Uterine smooth muscle cell (primary cell): Measurements from ENCODE around the gene PMFBP1. TPM values are rescaled to one million over a fixed set of nuclear protein-coding genes. Genes with fewer than 3 reads are reported as not detected.

Source experiments
- total RNA-seq: library from RNA; depleted of rRNA; stranded (reverse); fragments of >200 nt; gene quantifications from 2 replicates; pipeline ENCODE4 v1.2.3, GENCODE V29; 2014

Gene PMFBP1, protein sequence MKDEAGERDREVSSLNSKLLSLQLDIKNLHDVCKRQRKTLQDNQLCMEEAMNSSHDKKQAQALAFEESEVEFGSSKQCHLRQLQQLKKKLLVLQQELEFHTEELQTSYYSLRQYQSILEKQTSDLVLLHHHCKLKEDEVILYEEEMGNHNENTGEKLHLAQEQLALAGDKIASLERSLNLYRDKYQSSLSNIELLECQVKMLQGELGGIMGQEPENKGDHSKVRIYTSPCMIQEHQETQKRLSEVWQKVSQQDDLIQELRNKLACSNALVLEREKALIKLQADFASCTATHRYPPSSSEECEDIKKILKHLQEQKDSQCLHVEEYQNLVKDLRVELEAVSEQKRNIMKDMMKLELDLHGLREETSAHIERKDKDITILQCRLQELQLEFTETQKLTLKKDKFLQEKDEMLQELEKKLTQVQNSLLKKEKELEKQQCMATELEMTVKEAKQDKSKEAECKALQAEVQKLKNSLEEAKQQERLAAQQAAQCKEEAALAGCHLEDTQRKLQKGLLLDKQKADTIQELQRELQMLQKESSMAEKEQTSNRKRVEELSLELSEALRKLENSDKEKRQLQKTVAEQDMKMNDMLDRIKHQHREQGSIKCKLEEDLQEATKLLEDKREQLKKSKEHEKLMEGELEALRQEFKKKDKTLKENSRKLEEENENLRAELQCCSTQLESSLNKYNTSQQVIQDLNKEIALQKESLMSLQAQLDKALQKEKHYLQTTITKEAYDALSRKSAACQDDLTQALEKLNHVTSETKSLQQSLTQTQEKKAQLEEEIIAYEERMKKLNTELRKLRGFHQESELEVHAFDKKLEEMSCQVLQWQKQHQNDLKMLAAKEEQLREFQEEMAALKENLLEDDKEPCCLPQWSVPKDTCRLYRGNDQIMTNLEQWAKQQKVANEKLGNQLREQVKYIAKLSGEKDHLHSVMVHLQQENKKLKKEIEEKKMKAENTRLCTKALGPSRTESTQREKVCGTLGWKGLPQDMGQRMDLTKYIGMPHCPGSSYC
- 0.12 and 0.66 TPM in 2 replicates for total RNA-seq

DNA sequence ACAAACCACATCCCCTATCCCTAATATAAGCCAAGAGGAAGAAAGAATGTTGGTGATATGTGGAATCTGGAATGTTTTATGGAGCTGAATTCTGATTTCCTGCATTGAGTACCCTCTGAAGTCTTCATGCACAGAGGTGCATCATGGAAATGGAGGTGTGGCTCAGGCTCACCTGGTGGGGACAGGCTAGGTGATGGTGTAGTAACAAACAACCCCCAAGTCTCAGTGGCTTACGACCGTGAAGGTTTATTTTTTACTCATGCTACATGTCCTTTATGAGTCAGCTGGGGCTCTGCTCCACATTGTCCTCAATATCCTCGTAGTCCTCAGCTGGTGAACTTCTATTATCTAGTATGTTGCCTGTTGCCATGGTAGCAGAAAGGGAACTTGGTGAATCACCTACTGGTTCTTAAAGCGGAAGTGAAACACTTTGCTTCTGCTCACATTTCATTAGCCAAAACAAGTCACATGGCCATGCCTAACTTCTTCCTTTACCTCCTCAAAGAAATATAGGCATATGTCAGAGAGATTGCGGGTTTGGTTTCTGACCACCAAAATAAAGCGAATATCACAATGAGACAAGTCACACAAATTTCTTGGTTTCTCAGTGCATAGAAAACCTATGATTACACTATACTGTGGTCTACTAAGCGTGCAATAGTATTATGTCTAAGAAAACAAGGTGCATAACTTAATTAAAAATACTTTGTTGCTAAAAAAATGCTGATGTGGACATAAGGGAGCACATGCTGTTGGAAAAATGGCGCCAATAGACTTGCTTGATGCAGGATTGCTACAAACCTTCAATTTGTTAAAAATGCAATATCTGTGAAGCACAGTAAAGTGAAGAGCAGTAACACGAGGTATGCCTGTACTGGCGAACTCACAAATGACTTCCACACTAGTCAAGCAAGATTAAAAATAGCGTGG lies at the start of gene PMFBP1:
PMFBP1 (minus strand) TSS at position 51 of the 930 bp plus-strand sequence. CDS start 947 bp downstream, outside the sequence.

DNA sequence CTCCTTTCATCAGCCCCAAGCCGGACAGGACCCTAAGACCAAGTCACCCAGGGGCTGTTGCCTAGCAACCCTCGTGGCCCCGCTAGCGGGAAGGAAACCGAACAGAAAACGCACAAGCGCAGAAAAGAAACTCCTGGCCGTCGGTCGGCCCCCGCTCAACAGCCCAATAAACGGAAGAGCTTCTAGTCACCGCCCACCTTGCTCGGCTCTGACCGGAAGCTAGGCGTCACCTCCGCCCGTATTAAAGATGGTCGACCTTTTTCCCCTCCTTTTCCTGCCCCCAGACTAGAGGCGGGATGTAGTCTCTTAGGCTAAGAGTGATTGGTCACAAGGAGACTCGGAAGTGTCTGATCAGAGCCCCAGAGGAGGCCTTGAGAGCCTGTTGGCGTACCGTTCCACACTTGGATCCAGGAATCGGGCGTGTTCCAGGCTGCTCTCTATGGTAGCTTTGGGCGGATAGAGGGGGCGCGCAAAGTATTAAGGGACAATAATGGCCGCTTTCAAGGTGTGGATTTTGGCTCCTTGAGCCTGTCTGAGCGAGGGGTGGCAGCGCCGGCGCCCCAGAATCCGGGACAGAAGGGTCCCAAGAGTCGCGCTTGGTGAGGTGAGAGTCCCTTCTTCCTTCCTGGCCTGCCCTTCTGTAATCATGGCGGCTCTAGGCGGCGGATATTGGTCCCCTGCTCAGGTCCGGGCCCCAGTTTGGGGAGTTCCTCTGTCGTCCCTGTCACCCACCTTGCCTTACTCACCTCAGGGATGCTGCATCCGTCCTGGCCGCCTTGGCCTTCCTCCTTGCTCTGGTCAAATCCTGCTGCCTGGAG lies 78.3 kb downstream of the PMFBP1 start, which contains the start of the genes DHX38 and TXNL4B:
DHX38 (plus strand) TSS at position 400 of the 818 bp plus-strand sequence. CDS start 2,311 bp downstream, outside the sequence.
TXNL4B (minus strand) TSS at position 173 of the 818 bp plus-strand sequence. CDS start 2,871 bp downstream, outside the sequence.

Other genes starting within 250 kb of the PMFBP1 start
- under 0.01 TPM in 1 of 2 replicates, not detected in the other for gene PKD1L3, start 171.8 kb downstream of the PMFBP1 start, total RNA-seq
- gene DHODH, start 163.4 kb downstream of the PMFBP1 start, total RNA-seq = 4.4 and 5.9 TPM in 2 replicates
- 0.11 TPM in 1 of 2 replicates, not detected in the other for gene HP, start 117.7 kb downstream of the PMFBP1 start, total RNA-seq
- not detected in 2 replicates for gene HPR, start 108.9 kb downstream of the PMFBP1 start, total RNA-seq
- 11.2 and 13.2 TPM in 2 replicates for gene TXNL4B, start 78.5 kb downstream of the PMFBP1 start, total RNA-seq
- gene DHX38, start 78.3 kb downstream of the PMFBP1 start, total RNA-seq = 92.2 and 106 TPM in 2 replicates